SW 1271 (cell line): ENCODE measurements around the gene KHDC4.
"Not testable (repeated sequence)": the region's sequence is repeated elsewhere in the genome, so short reads cannot be mapped to it uniquely, and the experiment has no call there.

Experiments
- DNase-seq, 2 experiments: peaks; one replicate each; lab custom pipeline; 2025; lab: John Stamatoyannopoulos, UW

Gene KHDC4

GRCh38 chr1:155940993-155941844, 7.0 kb upstream of the KHDC4 start, which contains the start of gene RXFP4:
TSS of gene RXFP4 (plus strand) at chr1:155941638. CDS start at chr1:155941710, 72 bp downstream.
- DNase-seq, result no peak

GRCh38 chr1:155940482-155940992, 6.3 kb upstream of the KHDC4 start:
- peak in 1 of 2 experiments; percentile 45 for DNase-seq

- peak in 1 of 2 experiments; percentile 63 for DNase-seq
Measured at GRCh38 chr1:155938220-155938627, 4.0 kb upstream of the KHDC4 start.

GRCh38 chr1:155934936-155935590, 850 bp upstream of the KHDC4 start:
- DNase-seq, result no peak

- DNase-seq, result no peak
Measured at GRCh38 chr1:155933591-155934096, 569 bp downstream of the KHDC4 start.

- no peak for DNase-seq
Measured at GRCh38 chr1:155932487-155932886, 1.7 kb downstream of the KHDC4 start.

- no peak for DNase-seq
Measured at GRCh38 chr1:155932081-155932480, 2.1 kb downstream of the KHDC4 start.

GRCh38 chr1:155931332-155932038, 2.7 kb downstream of the KHDC4 start:
- DNase-seq, result no peak

- DNase-seq, result not testable (repeated sequence)
Measured at GRCh38 chr1:155930725-155931124, 3.5 kb downstream of the KHDC4 start.

GRCh38 chr1:155929057-155929456, 5.2 kb downstream of the KHDC4 start:
- DNase-seq, result no peak

- no peak for DNase-seq
Measured at GRCh38 chr1:155925506-155925905, 8.7 kb downstream of the KHDC4 start.

GRCh38 chr1:155920717-155921116, 13.5 kb downstream of the KHDC4 start:
- no peak for DNase-seq

GRCh38 chr1:155919801-155920200, 14.4 kb downstream of the KHDC4 start:
- no peak for DNase-seq

GRCh38 chr1:155918660-155919059, 15.6 kb downstream of the KHDC4 start:
- DNase-seq, result no peak

GRCh38 chr1:155913969-155914757, 20.1 kb downstream of the KHDC4 start:
- no peak for DNase-seq

GRCh38 chr1:155912056-155912536, 22.1 kb downstream of the KHDC4 start:
- DNase-seq, result no peak

- DNase-seq, result peak; percentile 8 to 65
Measured at GRCh38 chr1:155911156-155912055, 22.8 kb downstream of the KHDC4 start, which contains the start of gene RIT1. TSS of gene RIT1 (minus strand) at chr1:155911349. CDS start at chr1:155910761, 588 bp downstream.

GRCh38 chr1:155910621-155911121, 23.5 kb downstream of the KHDC4 start:
- DNase-seq, result peak in 1 of 2 experiments; percentile 52

GRCh38 chr1:155909894-155910293, 24.3 kb downstream of the KHDC4 start:
- no peak for DNase-seq

GRCh38 chr1:155904261-155904660, 30.0 kb downstream of the KHDC4 start:
- no peak for DNase-seq
